A549 (cell line): ENCODE results near the gene ADGRF3. TPM values are rescaled to one million over a fixed set of nuclear protein-coding genes. Genes with fewer than 3 reads are reported as not detected.

Experiments
- ATAC-seq, 2 experiments: fragments of 200-7000 bp in 1 of 2; fragments of >200 bp in 1 of 2; cut with Nextera tagmentation in 1 of 2; cut with Tn5 transposase in 1 of 2; 3 replicates each; pipeline versions ENCODE4 v1.8.0 to v1.9.1; 2018 to 2020; ENCODE audit warnings: mild to moderate bottlenecking in 1 of 2, moderate library complexity in 1 of 2
- CTCF ChIA-PET: fragments of 300-600 bp; sonication (Branson Sonifier 250); formaldehyde crosslinking; extraction: SDS; loops from one replicate; lab custom pipeline; 2021; ENCODE audit warnings: antibody characterized with exemption, inconsistent platforms; lab: Yijun Ruan, JAX
- POLR2A ChIA-PET: fragments of 350-600 bp; formaldehyde crosslinking; extraction: SDS; loops from one replicate; lab custom pipeline; 2021; ENCODE audit warnings: antibody characterized with exemption, inconsistent platforms; lab: Yijun Ruan, JAX
- DNase-seq, 2 experiments: peaks; one replicate each; pipeline versions ENCODE4 v3.0.0 to v3.0.0-alpha.2; 2011 to 2016; ENCODE audit warnings: low read depth in 1 of 2, low spot score in 1 of 2
- FAIRE-seq: peaks from 2 replicates; lab custom pipeline; 2011; peaks lifted over from hg19 to GRCh38; lab: Jason Lieb, UNC
- H3K27ac ChIP-seq, 2 experiments: fragments of >200 bp; sonication (Bioruptor Twin); formaldehyde crosslinking; 3 replicates each; pipeline ENCODE4 v1.5.1; 2016 to 2017
- H3K4me1 ChIP-seq: fragments of >200 bp; sonication (Bioruptor Twin); formaldehyde crosslinking; 3 replicates; pipeline ENCODE4 v1.6.1; 2016
- H3K4me2 ChIP-seq: fragments of >200 bp; sonication (Bioruptor Twin); formaldehyde crosslinking; 3 replicates; pipeline ENCODE4 v1.6.1; 2016
- H3K4me3 ChIP-seq: fragments of >200 bp; sonication (Bioruptor Twin); formaldehyde crosslinking; 3 replicates; pipeline ENCODE4 v1.5.1; 2016
- H3K9me3 ChIP-seq: fragments of >200 bp; sonication (Bioruptor Twin); formaldehyde crosslinking; 3 replicates; pipeline ENCODE4 v1.6.1; 2016
- CEBPB ChIP-seq, 2 experiments: fragments of >200 bp in 1 of 2; sonication (Bioruptor Twin) in 1 of 2; formaldehyde crosslinking in 1 of 2; IDR thresholded peaks; 2 replicates each; pipeline ENCODE4 v1.6.1; 2012 to 2016
- CHD2 ChIP-seq: fragments of 150-350 bp; IDR thresholded peaks from 2 replicates; pipeline ENCODE4 v1.6.1; 2014; ENCODE audit warnings: low read length; ENCODE audit not compliant: partially characterized antibody
- CHD4 ChIP-seq: fragments of 200-600 bp; sonication (generic); IDR thresholded peaks from 2 replicates; pipeline ENCODE4 v1.6.1; 2016; ENCODE audit warnings: antibody characterized with exemption, mild to moderate bottlenecking, borderline replicate concordance
- CTCF ChIP-seq: fragments of >200 bp; sonication (Bioruptor Twin); formaldehyde crosslinking; IDR thresholded peaks from 3 replicates; pipeline ENCODE4 v1.5.1; 2016
- EHF ChIP-seq: fragments of 250-450 bp; sonication (Bioruptor Pico); IDR thresholded peaks from 2 replicates; pipeline ENCODE4 v1.5.0; 2020; ENCODE audit warnings: mild to moderate bottlenecking
- FOXS1 ChIP-seq: fragments of 250-450 bp; sonication (Bioruptor Pico); IDR thresholded peaks from 2 replicates; pipeline ENCODE4 v1.5.0; 2020; ENCODE audit warnings: mild to moderate bottlenecking, moderate library complexity
- HMGXB4 ChIP-seq: fragments of 250-450 bp; sonication (Bioruptor Pico); IDR thresholded peaks from 2 replicates; pipeline ENCODE4 v1.5.0; 2021; ENCODE audit warnings: mild to moderate bottlenecking, moderate library complexity, borderline replicate concordance
- HOXB13 ChIP-seq: fragments of 250-450 bp; sonication (Bioruptor Pico); IDR thresholded peaks from 2 replicates; pipeline ENCODE4 v1.5.0; 2020; ENCODE audit warnings: low read depth, mild to moderate bottlenecking, moderate library complexity
- HOXB5 ChIP-seq: fragments of 250-450 bp; sonication (Bioruptor Pico); IDR thresholded peaks from 2 replicates; pipeline ENCODE4 v1.5.0; 2020; ENCODE audit warnings: mild to moderate bottlenecking, moderate library complexity
- KDM5A ChIP-seq: fragments of 200-600 bp; sonication (generic); IDR thresholded peaks from 2 replicates; pipeline ENCODE4 v1.6.1; 2016; ENCODE audit warnings: antibody characterized with exemption, mild to moderate bottlenecking
- MAZ ChIP-seq: fragments of 150-350 bp; IDR thresholded peaks from 2 replicates; pipeline ENCODE4 v1.6.1; 2014; ENCODE audit warnings: antibody characterized with exemption, low read depth, low read length, borderline replicate concordance
- PHF8 ChIP-seq: fragments of 200-600 bp; sonication (generic); IDR thresholded peaks from 2 replicates; pipeline ENCODE4 v1.6.1; 2016; ENCODE audit warnings: low read depth, mild to moderate bottlenecking, antibody characterized with exemption, moderate library complexity, borderline replicate concordance
- RAD21 ChIP-seq, 2 experiments: fragments of >200 bp in 1 of 2; sonication (Bioruptor Twin) in 1 of 2; formaldehyde crosslinking in 1 of 2; IDR thresholded peaks in 1 of 2; conservative IDR thresholded peaks in 1 of 2; 2 replicates in 1 of 2; 3 replicates in 1 of 2; pipeline ENCODE4 v1.6.1; 2012 to 2018; ENCODE audit warnings: inconsistent platforms in 1 of 2
- SMC3 ChIP-seq: fragments of >200 bp; sonication (Bioruptor Twin); formaldehyde crosslinking; IDR thresholded peaks from 3 replicates; pipeline ENCODE4 v1.6.1; 2018; ENCODE audit warnings: inconsistent platforms
- TFCP2L1 ChIP-seq: fragments of 250-450 bp; sonication (Bioruptor Pico); IDR thresholded peaks from 2 replicates; pipeline ENCODE4 v1.5.0; 2021; ENCODE audit warnings: mild to moderate bottlenecking
- USF2 ChIP-seq: fragments of 450-650 bp; IDR thresholded peaks from 2 replicates; pipeline ENCODE4 v1.6.1; 2014; ENCODE audit warnings: antibody characterized with exemption
- ZNF302 ChIP-seq: fragments of 250-450 bp; sonication (Bioruptor Pico); IDR thresholded peaks from 2 replicates; pipeline ENCODE4 v1.9.0; 2021; ENCODE audit warnings: inconsistent platforms, mild to moderate bottlenecking, moderate library complexity
- WGBS: methylation state at CpG from one replicate; pipeline ENCODE4 v1.1.6; 2017; ENCODE audit errors: missing lambda C conversion rate; 5-methylcytosine and 5-hydroxymethylcytosine counted together
- polyA plus RNA-seq, 4 experiments: library from polyadenylated mRNA; depleted of rRNA in 3 of 4; stranded (reverse); fragments of >200 nt; fragmentation: RNase III in 1 of 4; extraction: RNeasy Plus Mini Kit Qiagen cat#74134 plus additional on column Dnase treatment in 1 of 4; gene quantifications; 2 replicates in 3 of 4; 3 replicates in 1 of 4; pipeline ENCODE4 v1.2.3, GENCODE V29; 2011 to 2017

The ADGRF3 gene
- polyA plus RNA-seq, 2 of the 4 experiments (the other 2 are of a cell fraction), result 0.12 to 0.21 TPM

GRCh38 chr2:26295511-26295910 is 51.1 kb downstream of the ADGRF3 start (continued):
- TF ChIP-seq TFCP2L1 (CRISPR knock-in tag), result no peak

GRCh38 chr2:26292646-26293045 is 53.9 kb downstream of the ADGRF3 start:
- DNase-seq (no peak), FAIRE-seq (no peak), ATAC-seq (peak; percentile 43 to 58; a peak in 4 of 6 replicates)
- 81% methylated on average over 6 of the region's 6 CpGs for WGBS
- Histone ChIP-seq H3K9me3 (no peaks in the 10 kb centered on the region), H3K4me3 (no peak overlapping the region), H3K27ac (no peak overlapping the region), H3K4me2 (no peak overlapping the region), H3K4me1 (no peaks in the 10 kb centered on the region)
- CTCF ChIA-PET, result interaction anchor here (1.1 kb wide), 1 partner anchor 285 kb away, joined by 3 read pairs; no protein-coding TSS in a partner anchor
- TF ChIP-seq ZNF302 (CRISPR knock-in tag) (no peak), FOXS1 (CRISPR knock-in tag) (no peak), CTCF (no peak), KDM5A (no peak)
- POLR2A ChIA-PET, result no interaction called here

GRCh38 chr2:26290001-26290400 is 56.6 kb downstream of the ADGRF3 start:
- Histone ChIP-seq H3K4me1 (no peaks in the 10 kb centered on the region), H3K27ac (no peak overlapping the region), H3K4me3 (no peak overlapping the region), H3K9me3 (no peaks in the 10 kb centered on the region), H3K4me2 (no peak overlapping the region)
- DNase-seq (no peak), ATAC-seq (no peak), FAIRE-seq (no peak)
- TF ChIP-seq TFCP2L1 (CRISPR knock-in tag), result no peak
- no peak for TF ChIP-seq MAZ
- TF ChIP-seq CHD2, result no peak
- no peak for TF ChIP-seq SMC3
- no peak for TF ChIP-seq HOXB13 (CRISPR knock-in tag)
- no peak for TF ChIP-seq EHF (CRISPR knock-in tag)
- no peak for TF ChIP-seq USF2
- no peak for TF ChIP-seq CEBPB (IDR thresholded peaks at IDR 0.05)
- no peak for TF ChIP-seq RAD21 (conservative IDR thresholded peaks at IDR 0.05 in 1 of 2, IDR thresholded peaks at IDR 0.05 in 1 of 2)
- TF ChIP-seq HMGXB4 (CRISPR knock-in tag), result no peak
- TF ChIP-seq PHF8, result no peak
- TF ChIP-seq HOXB5, result no peak
- no peak for TF ChIP-seq CHD4
- ChIA-PET POLR2A (no interaction called here), CTCF (interaction anchor here (1.4 kb wide), 1 partner anchor 16 kb away, joined by 3 read pairs; no protein-coding TSS in a partner anchor)
- WGBS, result 65% methylated on average over 1 of the region's 1 CpG
